ENCODE results near the gene SPRY2.

The SPRY2 gene

GRCh38 chr13:80314711-80315653, 25.9 kb downstream of the SPRY2 start:
- no peak for DNase-seq

GRCh38 chr13:80313668-80314256, 27.2 kb downstream of the SPRY2 start:
- DNase-seq: no peak

- DNase-seq: no peak
These were observed 28.0 kb downstream of the SPRY2 start for GRCh38 chr13:80312967-80313366.

- no peak for DNase-seq
These were observed 28.8 kb downstream of the SPRY2 start for GRCh38 chr13:80312012-80312704.

GRCh38 chr13:80309926-80310325, 31.0 kb downstream of the SPRY2 start:
- no peak for DNase-seq

GRCh38 chr13:80307401-80307987, 33.4 kb downstream of the SPRY2 start:
- no peak for DNase-seq

- no peak for DNase-seq
These were observed 34.5 kb downstream of the SPRY2 start for GRCh38 chr13:80306337-80306972.

- DNase-seq: no peak
These were observed 35.2 kb downstream of the SPRY2 start for GRCh38 chr13:80305737-80306136.

GRCh38 chr13:80303225-80303811, 37.6 kb downstream of the SPRY2 start:
- DNase-seq: no peak

GRCh38 chr13:80299046-80299445, 41.9 kb downstream of the SPRY2 start:
- no peak for DNase-seq

GRCh38 chr13:80297503-80297902, 43.4 kb downstream of the SPRY2 start:
- no peak for DNase-seq

GRCh38 chr13:80297094-80297493, 43.8 kb downstream of the SPRY2 start:
- no peak for DNase-seq

- no peak for DNase-seq
These were observed 44.3 kb downstream of the SPRY2 start for GRCh38 chr13:80296638-80297037.

GRCh38 chr13:80290591-80290990, 50.3 kb downstream of the SPRY2 start:
- no peak for DNase-seq
